ENCODE measurements around the gene FBLN1. TPM values are rescaled to one million over a fixed set of nuclear protein-coding genes. Genes with fewer than 3 reads are reported as not detected.
"Not testable (repeated sequence)": the region's sequence is repeated elsewhere in the genome, so short reads cannot be mapped to it uniquely, and the experiment has no call there.

Gene FBLN1
- total RNA-seq, 1 experiment from 2014 or later: 28.6 TPM

- intact Hi-C loops (cut with micrococcal nuclease; ENCODE audit: unreplicated experiment): no loop called here
- no TSS peak for BruUV-seq (replicated peaks)
- Mint-ChIP-seq H3K4me1 (ENCODE audit: low read depth, unreplicated experiment) (peaks cover 12% of the 10 kb centered on the region), H3K9me3 (ENCODE audit: low read depth, unreplicated experiment) (no peaks in the 10 kb centered on the region), H3K27ac (ENCODE audit: unreplicated experiment) (no peak overlapping the region), H3K36me3 (ENCODE audit: insufficient read depth, unreplicated experiment) (no peaks in the 10 kb centered on the region), H3K4me3 (ENCODE audit: low read depth, unreplicated experiment) (no peak overlapping the region), H3K27me3 (ENCODE audit: unreplicated experiment) (no peaks in the 10 kb centered on the region)
- CTCF ChIA-PET: no interaction called here
- no peak for TF ChIP-seq CTCF (IDR thresholded peaks at IDR 0.05; ENCODE audit: unreplicated experiment)
- no peak for DNase-seq
Observed at GRCh38 chr22:45589556-45589955, 86.9 kb downstream of the FBLN1 start.

GRCh38 chr22:45590262-45590661, 87.6 kb downstream of the FBLN1 start:
- Mint-ChIP-seq H3K27ac (ENCODE audit: unreplicated experiment) (no peak overlapping the region), H3K9me3 (ENCODE audit: low read depth, unreplicated experiment) (no peaks in the 10 kb centered on the region), H3K36me3 (ENCODE audit: insufficient read depth, unreplicated experiment) (no peaks in the 10 kb centered on the region), H3K4me3 (ENCODE audit: low read depth, unreplicated experiment) (no peak overlapping the region), H3K27me3 (ENCODE audit: unreplicated experiment) (no peaks in the 10 kb centered on the region), H3K4me1 (ENCODE audit: low read depth, unreplicated experiment) (peaks cover 12% of the 10 kb centered on the region)
- DNase-seq: no peak
- CTCF ChIA-PET: no interaction called here
- TF ChIP-seq CTCF (IDR thresholded peaks at IDR 0.05; ENCODE audit: unreplicated experiment): no peak
- no TSS peak for BruUV-seq (replicated peaks)
- intact Hi-C loops (cut with micrococcal nuclease; ENCODE audit: unreplicated experiment): no loop called here

GRCh38 chr22:45591633-45592213, 89.0 kb downstream of the FBLN1 start:
- H3K4me3 Mint-ChIP-seq (ENCODE audit: low read depth, unreplicated experiment); DNase-seq; intact Hi-C loops (cut with micrococcal nuclease; ENCODE audit: unreplicated experiment); CTCF ChIA-PET; BruUV-seq (replicated peaks); H3K36me3 Mint-ChIP-seq (ENCODE audit: insufficient read depth, unreplicated experiment); H3K9me3 Mint-ChIP-seq (ENCODE audit: low read depth, unreplicated experiment); H3K27ac Mint-ChIP-seq (ENCODE audit: unreplicated experiment); H3K27me3 Mint-ChIP-seq (ENCODE audit: unreplicated experiment): not testable (repeated sequence)
- peaks cover 12% of the 10 kb centered on the region for H3K4me1 Mint-ChIP-seq (ENCODE audit: low read depth, unreplicated experiment)

GRCh38 chr22:45594123-45594941, 91.6 kb downstream of the FBLN1 start:
- no peaks in the 10 kb centered on the region for H3K9me3 Mint-ChIP-seq (ENCODE audit: low read depth, unreplicated experiment)
- H3K27me3 Mint-ChIP-seq (ENCODE audit: unreplicated experiment): no peaks in the 10 kb centered on the region
- no peak overlapping the region for H3K27ac Mint-ChIP-seq (ENCODE audit: unreplicated experiment)
- CTCF ChIA-PET: no interaction called here
- no peaks in the 10 kb centered on the region for H3K36me3 Mint-ChIP-seq (ENCODE audit: insufficient read depth, unreplicated experiment)
- no TSS peak for BruUV-seq (replicated peaks)
- H3K4me3 Mint-ChIP-seq (ENCODE audit: low read depth, unreplicated experiment): no peak overlapping the region
- H3K4me1 Mint-ChIP-seq (ENCODE audit: low read depth, unreplicated experiment): peaks cover 1% of the 10 kb centered on the region
- DNase-seq: no peak
- intact Hi-C loops (cut with micrococcal nuclease; ENCODE audit: unreplicated experiment): no loop called here
- no peak for TF ChIP-seq CTCF (IDR thresholded peaks at IDR 0.05; ENCODE audit: unreplicated experiment)
